PC-9 (cell line): ENCODE measurements around the gene ARL3. TPM values are rescaled to one million over a fixed set of nuclear protein-coding genes. Genes with fewer than 3 reads are reported as not detected.

ENCODE experiments used
- BruUV-seq: library from RNA; stranded (reverse); fragments of 400-500 nt; replicated peaks from 2 replicates; lab custom pipeline; 2021; lab: Mats Ljungman, UMichigan
- CTCF ChIA-PET: fragments of 300-600 bp; sonication (Branson Sonifier 250); formaldehyde crosslinking; loops from one replicate; lab custom pipeline; 2022; ENCODE audit warnings: antibody characterized with exemption; lab: Charles Lee
- POLR2A ChIA-PET: fragments of 300-600 bp; sonication (Branson Sonifier 250); formaldehyde crosslinking; loops from one replicate; lab custom pipeline; 2022; ENCODE audit warnings: antibody characterized with exemption; ENCODE audit not compliant: unreplicated experiment; lab: Charles Lee
- DNase-seq, 2 experiments: peaks; one replicate each; pipeline versions ENCODE4 v3.0.0 to v3.0.0-alpha.2; 2015 to 2022; ENCODE audit warnings: mixed read lengths in 1 of 2
- H2AFZ ChIP-seq: fragments of 200-600 bp; sonication (generic); 2 replicates; pipeline ENCODE4 v1.8.1; 2017; ENCODE audit warnings: antibody characterized with exemption
- H3F3A ChIP-seq: fragments of 200-600 bp; sonication (generic); 2 replicates; pipeline ENCODE4 v1.8.1; 2017; ENCODE audit warnings: antibody characterized with exemption, mild to moderate bottlenecking, low read depth; ENCODE audit not compliant: insufficient read depth
- H3K27ac ChIP-seq: fragments of 200-600 bp; sonication (generic); 2 replicates; pipeline ENCODE4 v1.6.1; 2016; ENCODE audit warnings: mixed run types
- H3K27me3 ChIP-seq: fragments of 200-600 bp; sonication (generic); 2 replicates; pipeline ENCODE4 v1.6.1; 2016; ENCODE audit warnings: low read depth, mixed run types; ENCODE audit not compliant: insufficient read depth
- H3K36me3 ChIP-seq: fragments of 200-600 bp; sonication (generic); 2 replicates; pipeline ENCODE4 v1.6.1; 2016; ENCODE audit warnings: low read depth, mixed run types
- H3K4me1 ChIP-seq: fragments of 200-600 bp; sonication (generic); replicated peaks from 2 replicates; pipeline ENCODE4 v1.6.1; 2016; ENCODE audit warnings: mixed run types; ENCODE audit not compliant: insufficient read depth
- H3K4me2 ChIP-seq: fragments of 200-600 bp; sonication (generic); 2 replicates; pipeline ENCODE4 v1.6.1; 2017; ENCODE audit warnings: mixed run types
- H3K4me3 ChIP-seq: fragments of 200-600 bp; sonication (generic); 2 replicates; pipeline ENCODE4 v1.6.1; 2016; ENCODE audit warnings: mixed run types
- H3K79me2 ChIP-seq: fragments of 200-600 bp; sonication (generic); 2 replicates; pipeline ENCODE4 v1.6.1; 2017; ENCODE audit warnings: low read depth, mixed run types
- H3K9me2 ChIP-seq: fragments of 200-600 bp; sonication (generic); 2 replicates; pipeline ENCODE4 v1.8.1; 2017; ENCODE audit warnings: mild to moderate bottlenecking; ENCODE audit not compliant: insufficient read depth
- H3K9me3 ChIP-seq: fragments of 200-600 bp; sonication (generic); 2 replicates; pipeline ENCODE4 v1.8.1; 2016; ENCODE audit warnings: low read depth; ENCODE audit not compliant: insufficient read depth
- H4K20me1 ChIP-seq: fragments of 200-600 bp; sonication (generic); 2 replicates; pipeline ENCODE4 v1.8.1; 2017; ENCODE audit not compliant: insufficient read depth
- EZH2 ChIP-seq: fragments of 200-600 bp; sonication (generic); IDR thresholded peaks from 2 replicates; pipeline ENCODE4 v1.8.0; 2017; ENCODE audit warnings: antibody characterized with exemption, low read depth
- intact Hi-C: fragments of 100-400 bp; cut with micrococcal nuclease; formaldehyde crosslinking; loops from one replicate; pipeline ENCODE4 v1.10.0; 2022; ENCODE audit not compliant: unreplicated experiment
- total RNA-seq: library from RNA; stranded (reverse); gene quantifications from 2 replicates; pipeline ENCODE4 v1.2.3, GENCODE V29; 2021
- TF ChIP-seq, protein P1 (sequence below): fragments of 200-600 bp; sonication (generic); conservative IDR thresholded peaks from 2 replicates; pipeline ENCODE4 v1.6.1; 2017; ENCODE audit warnings: mixed run types, antibody characterized with exemption, mild to moderate bottlenecking, moderate library complexity

The ARL3 gene
- total RNA-seq, 1 experiment from 2014 or later: 9.7 TPM

GRCh38 chr10:102683736-102684135 lies 30.5 kb downstream of the ARL3 start:
- no peaks in the 10 kb centered on the region for H3K36me3 ChIP-seq
- H4K20me1 ChIP-seq: no peaks in the 10 kb centered on the region
- DNase-seq: no peak
- TF ChIP-seq, protein P1, sequence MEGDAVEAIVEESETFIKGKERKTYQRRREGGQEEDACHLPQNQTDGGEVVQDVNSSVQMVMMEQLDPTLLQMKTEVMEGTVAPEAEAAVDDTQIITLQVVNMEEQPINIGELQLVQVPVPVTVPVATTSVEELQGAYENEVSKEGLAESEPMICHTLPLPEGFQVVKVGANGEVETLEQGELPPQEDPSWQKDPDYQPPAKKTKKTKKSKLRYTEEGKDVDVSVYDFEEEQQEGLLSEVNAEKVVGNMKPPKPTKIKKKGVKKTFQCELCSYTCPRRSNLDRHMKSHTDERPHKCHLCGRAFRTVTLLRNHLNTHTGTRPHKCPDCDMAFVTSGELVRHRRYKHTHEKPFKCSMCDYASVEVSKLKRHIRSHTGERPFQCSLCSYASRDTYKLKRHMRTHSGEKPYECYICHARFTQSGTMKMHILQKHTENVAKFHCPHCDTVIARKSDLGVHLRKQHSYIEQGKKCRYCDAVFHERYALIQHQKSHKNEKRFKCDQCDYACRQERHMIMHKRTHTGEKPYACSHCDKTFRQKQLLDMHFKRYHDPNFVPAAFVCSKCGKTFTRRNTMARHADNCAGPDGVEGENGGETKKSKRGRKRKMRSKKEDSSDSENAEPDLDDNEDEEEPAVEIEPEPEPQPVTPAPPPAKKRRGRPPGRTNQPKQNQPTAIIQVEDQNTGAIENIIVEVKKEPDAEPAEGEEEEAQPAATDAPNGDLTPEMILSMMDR: no peak
- TF ChIP-seq EZH2: no peak
- no peaks in the 10 kb centered on the region for H3K4me1 ChIP-seq
- ChIA-PET CTCF (no interaction called here), POLR2A (no interaction called here)
- no peak overlapping the region for H3K4me3 ChIP-seq
- no TSS peak for BruUV-seq
- H3K4me2 ChIP-seq: no peak overlapping the region
- H3K27ac ChIP-seq: no peak overlapping the region
- H3F3A ChIP-seq: no peaks in the 10 kb centered on the region
- H3K9me3 ChIP-seq: no peaks in the 10 kb centered on the region
- no peaks in the 10 kb centered on the region for H3K27me3 ChIP-seq
- H3K79me2 ChIP-seq: no peaks in the 10 kb centered on the region
- no peaks in the 10 kb centered on the region for H3K9me2 ChIP-seq
- no peak overlapping the region for H2AFZ ChIP-seq
- intact Hi-C loops: no loop called here

GRCh38 chr10:102682981-102683380 lies 31.2 kb downstream of the ARL3 start:
- intact Hi-C loops: no loop called here
- H3K27ac ChIP-seq: no peak overlapping the region
- no peaks in the 10 kb centered on the region for H3K9me2 ChIP-seq
- BruUV-seq: no TSS peak
- no peaks in the 10 kb centered on the region for H3K9me3 ChIP-seq
- H3F3A ChIP-seq: no peaks in the 10 kb centered on the region
- POLR2A ChIA-PET: no interaction called here
- CTCF ChIA-PET: no interaction called here
- no peaks in the 10 kb centered on the region for H4K20me1 ChIP-seq
- no peaks in the 10 kb centered on the region for H3K79me2 ChIP-seq
- no peaks in the 10 kb centered on the region for H3K36me3 ChIP-seq
- no peak for TF ChIP-seq EZH2
- TF ChIP-seq, protein P1: no peak
- H3K27me3 ChIP-seq: no peaks in the 10 kb centered on the region
- H2AFZ ChIP-seq: no peak overlapping the region
- H3K4me1 ChIP-seq: no peaks in the 10 kb centered on the region
- no peak overlapping the region for H3K4me3 ChIP-seq
- no peak for DNase-seq
- H3K4me2 ChIP-seq: no peak overlapping the region

- Histone ChIP-seq H4K20me1 (no peaks in the 10 kb centered on the region), H2AFZ (no peak overlapping the region), H3K9me3 (no peaks in the 10 kb centered on the region), H3K4me3 (no peak overlapping the region), H3K27ac (no peak overlapping the region), H3K79me2 (no peaks in the 10 kb centered on the region), H3K9me2 (no peaks in the 10 kb centered on the region), H3K27me3 (no peaks in the 10 kb centered on the region), H3K36me3 (no peaks in the 10 kb centered on the region), H3F3A (no peaks in the 10 kb centered on the region), H3K4me2 (no peak overlapping the region), H3K4me1 (no peaks in the 10 kb centered on the region)
- CTCF ChIA-PET: no interaction called here
- intact Hi-C loops: no loop called here
- no peak for DNase-seq
- no TSS peak for BruUV-seq
- TF ChIP-seq, protein P1: no peak
- TF ChIP-seq EZH2: no peak
- POLR2A ChIA-PET: no interaction called here
Measured at GRCh38 chr10:102682416-102682815, 31.8 kb downstream of the ARL3 start.
